ENCODE results near the gene SPAG8.

The SPAG8 gene

GRCh38 chr9:35810122-35810521 is 1.9 kb downstream of the SPAG8 start:
- H3K36me3 ChIP-seq (ENCODE audit: control insufficient read depth in 1 of 2, insufficient read depth in 2 of 2, low read length in 2 of 2), result peaks cover 6 to 46% of the 10 kb centered on the region in 2 donors
- H3K9me3 ChIP-seq (ENCODE audit: control insufficient read depth in 1 of 2, low read length in 2 of 2), result no peaks in the 10 kb centered on the region
- no peak overlapping the region for H3K9ac ChIP-seq (ENCODE audit: low read depth in 1 of 2, low read length in 2 of 2)
- no peak overlapping the region for H3K4me3 ChIP-seq (ENCODE audit: low read depth in 1 of 2, low read length in 2 of 2)
- peaks cover 29% of the 10 kb centered on the region in 2 donors for H3K4me1 ChIP-seq (ENCODE audit: control insufficient read depth in 1 of 2, insufficient read depth in 2 of 2, low read length in 2 of 2)
- no peak overlapping the region for H3K27ac ChIP-seq (ENCODE audit: low read depth, low read length)
- H3K27me3 ChIP-seq (ENCODE audit: control insufficient read depth in 1 of 2, insufficient read depth in 2 of 2, low read length in 2 of 2), result no peaks in the 10 kb centered on the region

- H3K9ac ChIP-seq (ENCODE audit: low read depth in 1 of 2, low read length in 2 of 2), result no peak overlapping the region
Observed at GRCh38 chr9:35808433-35808832, 3.6 kb downstream of the SPAG8 start.

GRCh38 chr9:35806101-35806500 is 6.0 kb downstream of the SPAG8 start:
- Histone ChIP-seq H3K4me1 (ENCODE audit: control insufficient read depth in 1 of 2, insufficient read depth in 2 of 2, low read length in 2 of 2) (no peaks in the 10 kb centered on the region), H3K27me3 (ENCODE audit: control insufficient read depth in 1 of 2, insufficient read depth in 2 of 2, low read length in 2 of 2) (no peaks in the 10 kb centered on the region), H3K9me3 (ENCODE audit: control insufficient read depth in 1 of 2, low read length in 2 of 2) (no peaks in the 10 kb centered on the region), H3K4me3 (ENCODE audit: low read depth in 1 of 2, low read length in 2 of 2) (no peak overlapping the region), H3K36me3 (ENCODE audit: control insufficient read depth in 1 of 2, insufficient read depth in 2 of 2, low read length in 2 of 2) (peaks cover 16 to 65% of the 10 kb centered on the region in 2 donors), H3K27ac (ENCODE audit: low read depth, low read length) (no peak overlapping the region), H3K9ac (ENCODE audit: low read depth in 1 of 2, low read length in 2 of 2) (no peak overlapping the region)

More at GRCh38 chr9:35808433-35808832, 3.6 kb downstream of the SPAG8 start:
- Histone ChIP-seq H3K4me1 (ENCODE audit: control insufficient read depth in 1 of 2, insufficient read depth in 2 of 2, low read length in 2 of 2) (peaks cover 19 to 20% of the 10 kb centered on the region in 2 donors), H3K4me3 (ENCODE audit: low read depth in 1 of 2, low read length in 2 of 2) (no peak overlapping the region), H3K9me3 (ENCODE audit: control insufficient read depth in 1 of 2, low read length in 2 of 2) (no peaks in the 10 kb centered on the region), H3K27me3 (ENCODE audit: control insufficient read depth in 1 of 2, insufficient read depth in 2 of 2, low read length in 2 of 2) (no peaks in the 10 kb centered on the region), H3K36me3 (ENCODE audit: control insufficient read depth in 1 of 2, insufficient read depth in 2 of 2, low read length in 2 of 2) (peaks cover 9 to 51% of the 10 kb centered on the region in 2 donors), H3K27ac (ENCODE audit: low read depth, low read length) (no peak overlapping the region)

GRCh38 chr9:35801328-35802128 is 10.5 kb downstream of the SPAG8 start:
- peaks cover 17 to 41% of the 10 kb centered on the region in 2 donors for H3K36me3 ChIP-seq (ENCODE audit: control insufficient read depth in 1 of 2, insufficient read depth in 2 of 2, low read length in 2 of 2)
- no peak overlapping the region for H3K27ac ChIP-seq (ENCODE audit: low read depth, low read length)
- no peaks in the 10 kb centered on the region for H3K27me3 ChIP-seq (ENCODE audit: control insufficient read depth in 1 of 2, insufficient read depth in 2 of 2, low read length in 2 of 2)
- no peak overlapping the region for H3K4me3 ChIP-seq (ENCODE audit: low read depth in 1 of 2, low read length in 2 of 2)
- H3K9me3 ChIP-seq (ENCODE audit: control insufficient read depth in 1 of 2, low read length in 2 of 2), result no peaks in the 10 kb centered on the region
- no peaks in the 10 kb centered on the region for H3K4me1 ChIP-seq (ENCODE audit: control insufficient read depth in 1 of 2, insufficient read depth in 2 of 2, low read length in 2 of 2)
- H3K9ac ChIP-seq (ENCODE audit: low read depth in 1 of 2, low read length in 2 of 2), result no peak overlapping the region

GRCh38 chr9:35800530-35800929 is 11.5 kb downstream of the SPAG8 start:
- H3K27me3 ChIP-seq (ENCODE audit: control insufficient read depth in 1 of 2, insufficient read depth in 2 of 2, low read length in 2 of 2), result no peaks in the 10 kb centered on the region
- H3K4me1 ChIP-seq (ENCODE audit: control insufficient read depth in 1 of 2, insufficient read depth in 2 of 2, low read length in 2 of 2), result no peaks in the 10 kb centered on the region
- peaks cover 11 to 31% of the 10 kb centered on the region in 2 donors for H3K36me3 ChIP-seq (ENCODE audit: control insufficient read depth in 1 of 2, insufficient read depth in 2 of 2, low read length in 2 of 2)
- no peaks in the 10 kb centered on the region for H3K9me3 ChIP-seq (ENCODE audit: control insufficient read depth in 1 of 2, low read length in 2 of 2)
- H3K4me3 ChIP-seq (ENCODE audit: low read depth in 1 of 2, low read length in 2 of 2), result no peak overlapping the region
- H3K27ac ChIP-seq (ENCODE audit: low read depth, low read length), result no peak overlapping the region
- H3K9ac ChIP-seq (ENCODE audit: low read depth in 1 of 2, low read length in 2 of 2), result no peak overlapping the region

GRCh38 chr9:35798658-35799374 is 13.2 kb downstream of the SPAG8 start:
- H3K27ac ChIP-seq (ENCODE audit: low read depth, low read length), result no peak overlapping the region
- no peaks in the 10 kb centered on the region for H3K4me1 ChIP-seq (ENCODE audit: control insufficient read depth in 1 of 2, insufficient read depth in 2 of 2, low read length in 2 of 2)
- peaks cover 8 to 24% of the 10 kb centered on the region in 2 donors for H3K36me3 ChIP-seq (ENCODE audit: control insufficient read depth in 1 of 2, insufficient read depth in 2 of 2, low read length in 2 of 2)
- no peaks in the 10 kb centered on the region for H3K27me3 ChIP-seq (ENCODE audit: control insufficient read depth in 1 of 2, insufficient read depth in 2 of 2, low read length in 2 of 2)
- no peak overlapping the region for H3K4me3 ChIP-seq (ENCODE audit: low read depth in 1 of 2, low read length in 2 of 2)
- H3K9me3 ChIP-seq (ENCODE audit: control insufficient read depth in 1 of 2, low read length in 2 of 2), result no peaks in the 10 kb centered on the region
- H3K9ac ChIP-seq (ENCODE audit: low read depth in 1 of 2, low read length in 2 of 2), result no peak overlapping the region

- H3K27me3 ChIP-seq (ENCODE audit: control insufficient read depth in 1 of 2, insufficient read depth in 2 of 2, low read length in 2 of 2), result no peaks in the 10 kb centered on the region
- H3K9me3 ChIP-seq (ENCODE audit: control insufficient read depth in 1 of 2, low read length in 2 of 2), result no peaks in the 10 kb centered on the region
- H3K9ac ChIP-seq (ENCODE audit: low read depth in 1 of 2, low read length in 2 of 2), result no peak overlapping the region
- peaks cover 8 to 28% of the 10 kb centered on the region in 2 donors for H3K36me3 ChIP-seq (ENCODE audit: control insufficient read depth in 1 of 2, insufficient read depth in 2 of 2, low read length in 2 of 2)
- peaks cover 2 to 4% of the 10 kb centered on the region in 2 donors for H3K4me1 ChIP-seq (ENCODE audit: control insufficient read depth in 1 of 2, insufficient read depth in 2 of 2, low read length in 2 of 2)
- H3K4me3 ChIP-seq (ENCODE audit: low read depth in 1 of 2, low read length in 2 of 2), result no peak overlapping the region
- no peak overlapping the region for H3K27ac ChIP-seq (ENCODE audit: low read depth, low read length)
Observed at GRCh38 chr9:35797311-35798109, 14.6 kb downstream of the SPAG8 start.

- Histone ChIP-seq H3K4me1 (ENCODE audit: control insufficient read depth in 1 of 2, insufficient read depth in 2 of 2, low read length in 2 of 2) (peaks cover 4 to 5% of the 10 kb centered on the region in 2 donors), H3K9me3 (ENCODE audit: control insufficient read depth in 1 of 2, low read length in 2 of 2) (no peaks in the 10 kb centered on the region), H3K4me3 (ENCODE audit: low read depth in 1 of 2, low read length in 2 of 2) (no peak overlapping the region), H3K27ac (ENCODE audit: low read depth, low read length) (no peak overlapping the region), H3K9ac (ENCODE audit: low read depth in 1 of 2, low read length in 2 of 2) (no peak overlapping the region), H3K27me3 (ENCODE audit: control insufficient read depth in 1 of 2, insufficient read depth in 2 of 2, low read length in 2 of 2) (no peaks in the 10 kb centered on the region), H3K36me3 (ENCODE audit: control insufficient read depth in 1 of 2, insufficient read depth in 2 of 2, low read length in 2 of 2) (peaks cover 0 to 18% of the 10 kb centered on the region in 2 donors)
Observed at GRCh38 chr9:35795695-35796094, 16.4 kb downstream of the SPAG8 start.

GRCh38 chr9:35793461-35793860 is 18.6 kb downstream of the SPAG8 start:
- H3K9ac ChIP-seq (ENCODE audit: low read depth in 1 of 2, low read length in 2 of 2), result no peak overlapping the region
- no peak overlapping the region for H3K27ac ChIP-seq (ENCODE audit: low read depth, low read length)
- no peak overlapping the region for H3K4me3 ChIP-seq (ENCODE audit: low read depth in 1 of 2, low read length in 2 of 2)
- peaks cover 4 to 5% of the 10 kb centered on the region in 2 donors for H3K4me1 ChIP-seq (ENCODE audit: control insufficient read depth in 1 of 2, insufficient read depth in 2 of 2, low read length in 2 of 2)
- peaks cover 0 to 10% of the 10 kb centered on the region in 2 donors for H3K36me3 ChIP-seq (ENCODE audit: control insufficient read depth in 1 of 2, insufficient read depth in 2 of 2, low read length in 2 of 2)
- H3K27me3 ChIP-seq (ENCODE audit: control insufficient read depth in 1 of 2, insufficient read depth in 2 of 2, low read length in 2 of 2), result no peaks in the 10 kb centered on the region
- H3K9me3 ChIP-seq (ENCODE audit: control insufficient read depth in 1 of 2, low read length in 2 of 2), result no peaks in the 10 kb centered on the region
